T-cell (primary cell): Measurements from ENCODE around the gene TPI1. TPM values are rescaled to one million over a fixed set of nuclear protein-coding genes. Genes with fewer than 3 reads are reported as not detected.
"Not testable (repeated sequence)": the region's sequence is repeated elsewhere in the genome, so short reads cannot be mapped to it uniquely, and the experiment has no call there.

Experiments used
- ATAC-seq, 4 experiments: fragments of 200-7000 bp in 3 of 4; fragments of 150-1000 bp in 1 of 4; cut with Tn5 transposase; replicated peaks in 1 of 4; 1 replicate in 3 of 4; 2 replicates in 1 of 4; pipeline ENCODE4 v1.10.0; 2021; ENCODE audit warnings: moderate library complexity in 3 of 4, mild to moderate bottlenecking in 2 of 4, moderate number of reproducible peaks in 1 of 4
- CTCF ChIA-PET, 2 donors: fragments of 300-600 bp; sonication (Branson Sonifier 250); formaldehyde crosslinking; loops; one replicate each; lab custom pipeline; 2022; ENCODE audit warnings: antibody characterized with exemption in 2 of 2; lab: Charles Lee
- POLR2A ChIA-PET, 2 donors: fragments of 300-600 bp; sonication (Branson Sonifier 250); formaldehyde crosslinking; loops; one replicate each; lab custom pipeline; 2022; ENCODE audit warnings: antibody characterized with exemption in 2 of 2; lab: Charles Lee
- DNase-seq, 35 experiments: peaks; one replicate each; pipeline versions ENCODE4 v3.0.0 to v3.0.0-alpha.2; 2013 to 2023
- H3K27ac ChIP-seq: one replicate; pipeline ENCODE4 v1.5.1; 2013; ENCODE audit warnings: low read length
- H3K27me3 ChIP-seq, 2 experiments: replicated peaks in 1 of 2; 1 replicate in 1 of 2; 2 replicates in 1 of 2; pipeline versions ENCODE4 v1.6.1 to v1.7.0; 2013; ENCODE audit warnings: low read length in 1 of 2, mixed read lengths in 1 of 2; ENCODE audit not compliant: control insufficient read depth in 2 of 2, insufficient read depth in 2 of 2; ENCODE audit errors: extremely low read depth in 1 of 2
- H3K36me3 ChIP-seq, 2 donors: 1 replicate in 1 of 2; 2 replicates in 1 of 2; pipeline versions ENCODE4 v1.6.1 to v1.7.0; 2013; ENCODE audit warnings: low read length in 1 of 2; ENCODE audit not compliant: control insufficient read depth in 2 of 2, insufficient read depth in 1 of 2; ENCODE audit errors: extremely low read depth in 1 of 2
- H3K4me1 ChIP-seq, 2 experiments: 1 replicate in 1 of 2; 2 replicates in 1 of 2; pipeline versions ENCODE4 v1.6.1 to v1.7.0; 2013; ENCODE audit warnings: low read length in 2 of 2, mixed read lengths in 1 of 2; ENCODE audit not compliant: insufficient read depth in 2 of 2, control insufficient read depth in 1 of 2; ENCODE audit errors: extremely low read depth in 1 of 2
- H3K4me3 ChIP-seq, 2 donors: 1 replicate in 1 of 2; 2 replicates in 1 of 2; pipeline versions ENCODE4 v1.5.1 to v1.7.0; 2013; ENCODE audit warnings: mild to moderate bottlenecking in 2 of 2, low read length in 1 of 2, moderate library complexity in 1 of 2; ENCODE audit not compliant: control insufficient read depth in 1 of 2; ENCODE audit errors: extremely low read depth in 1 of 2
- H3K9me3 ChIP-seq: 2 replicates; pipeline ENCODE4 v1.7.0; 2013
- H3K27ac Mint-ChIP-seq, 2 donors: one replicate each; pipeline ENCODE4 v1.8.0; 2020 to 2021; ENCODE audit warnings: mild to moderate bottlenecking in 2 of 2, mixed read lengths in 2 of 2
- H3K27me3 Mint-ChIP-seq, 2 donors: one replicate each; pipeline ENCODE4 v1.8.0; 2021 to 2022; ENCODE audit warnings: mixed read lengths in 2 of 2
- H3K36me3 Mint-ChIP-seq: one replicate; pipeline ENCODE4 v1.8.0; 2021; ENCODE audit warnings: mixed read lengths
- H3K4me1 Mint-ChIP-seq, 3 donors: one replicate each; pipeline ENCODE4 v1.8.0; 2020 to 2022; ENCODE audit warnings: mixed read lengths in 3 of 3, mild to moderate bottlenecking in 1 of 3
- H3K4me3 Mint-ChIP-seq, 3 donors: one replicate each; pipeline ENCODE4 v1.8.0; 2020 to 2022; ENCODE audit warnings: mild to moderate bottlenecking in 3 of 3, mixed read lengths in 3 of 3, moderate library complexity in 3 of 3
- H3K9me3 Mint-ChIP-seq, 3 donors: one replicate each; pipeline ENCODE4 v1.8.0; 2020 to 2022; ENCODE audit warnings: mixed read lengths in 3 of 3
- WGBS: methylation state at CpG from one replicate; pipeline ENCODE4 v1.1.5; 2013; ENCODE audit warnings: missing lambda C conversion rate; ENCODE audit not compliant: insufficient coverage; 5-methylcytosine and 5-hydroxymethylcytosine counted together
- total RNA-seq, 35 experiments: library from RNA in 6 of 35; stranded (reverse) in 6 of 35; fragments of 120-200 nt in 1 of 35; gene quantifications; one replicate each; pipeline versions ENCODE4 v1.2.1 to v1.2.4 and lab custom pipeline; 2013 to 2026

TPI1 gene
- total RNA-seq, 5 donors from 2014 or later (not counting 1 experiment from before 2014, with no cell fraction given), result 132 to 208 (median 189) TPM

- CTCF ChIA-PET, H3K27me3 Mint-ChIP-seq, H3K4me3 Mint-ChIP-seq, H3K4me3 ChIP-seq, H3K36me3 Mint-ChIP-seq, H3K27me3 ChIP-seq, ATAC-seq, H3K9me3 ChIP-seq, H3K36me3 ChIP-seq, H3K27ac ChIP-seq, H3K27ac Mint-ChIP-seq, POLR2A ChIA-PET, H3K9me3 Mint-ChIP-seq, DNase-seq: not testable (repeated sequence)
- WGBS, result no CpG with 5 or more reads among the region's 7 CpGs
- H3K4me1 ChIP-seq, result peaks cover 3 to 16% of the 10 kb centered on the region in 2 experiments
- H3K4me1 Mint-ChIP-seq, result peaks cover 13 to 15% (median 13%) of the 10 kb centered on the region in 3 donors
Measured at GRCh38 chr12:6888794-6889193, 21.5 kb downstream of the TPI1 start.

GRCh38 chr12:6889775-6890573 is 22.6 kb downstream of the TPI1 start:
- WGBS, result 95% methylated on average over 14 of the region's 21 CpGs
- Mint-ChIP-seq H3K4me3 (peak overlapping the region; percentile 77 to 80 (median 80)), H3K27ac (peak overlapping the region; percentile 89 to 90), H3K4me1 (peaks cover 13 to 15% (median 13%) of the 10 kb centered on the region in 3 donors)
- DNase-seq, H3K9me3 Mint-ChIP-seq, H3K36me3 Mint-ChIP-seq, H3K27me3 Mint-ChIP-seq, H3K27me3 ChIP-seq, ATAC-seq, CTCF ChIA-PET, H3K9me3 ChIP-seq, H3K4me3 ChIP-seq, H3K36me3 ChIP-seq: not testable (repeated sequence)
- H3K4me1 ChIP-seq, result peaks cover 3 to 16% of the 10 kb centered on the region in 2 experiments
- POLR2A ChIA-PET, result interaction anchor here in 1 of 2 donors (0.6 kb wide), 2 partner anchors 262 to 1046 kb away, joined by 6 to 7 read pairs; no protein-coding TSS in a partner anchor
- peak overlapping the region; percentile 78 for H3K27ac ChIP-seq

GRCh38 chr12:6890789-6891645 is 23.7 kb downstream of the TPI1 start:
- DNase-seq (peak; percentile 94 to 100 (median 98)), ATAC-seq (peak; percentile 93 to 98 (median 96))
- peaks cover 3 to 16% of the 10 kb centered on the region in 2 experiments for H3K4me1 ChIP-seq
- H3K4me3 ChIP-seq, result peak overlapping the region; percentile 56 to 71
- ChIA-PET CTCF (interaction anchor here (0.5 to 1.7 kb wide), 13 partner anchors 9 to 757 kb away, joined by 3 to 43 read pairs (median 4); partner anchors contain the start of genes C12orf57 (in 1 of the 2), CDCA3 (in 1 of the 2), LRRC23 (in 1 of the 2) and RNU7-1 (in 1 of the 2)), POLR2A (interaction anchor here (0.7 to 1.0 kb wide), 3 partner anchors 22 to 1045 kb away, joined by 3 to 6 read pairs (median 5); partner anchors contain the start of gene SLC2A3 (in 1 of the 2))
- no peaks in the 10 kb centered on the region for H3K27me3 Mint-ChIP-seq
- H3K27me3 ChIP-seq, result no peaks in the 10 kb centered on the region
- no peaks in the 10 kb centered on the region for H3K9me3 ChIP-seq
- peak overlapping the region; percentile 89 to 90 for H3K27ac Mint-ChIP-seq
- H3K36me3 Mint-ChIP-seq, result no peaks in the 10 kb centered on the region
- WGBS, result under 1% methylated on average over 56 of the region's 68 CpGs
- peaks cover 13 to 15% (median 13%) of the 10 kb centered on the region in 3 donors for H3K4me1 Mint-ChIP-seq
- H3K36me3 ChIP-seq, result no peaks in the 10 kb centered on the region
- peak overlapping the region; percentile 90 for H3K27ac ChIP-seq
- H3K9me3 Mint-ChIP-seq, result no peaks in the 10 kb centered on the region
- H3K4me3 Mint-ChIP-seq, result peak overlapping the region; percentile 77 to 80 (median 80)

- H3K27me3 Mint-ChIP-seq, result no peaks in the 10 kb centered on the region
- peak overlapping the region; percentile 56 to 71 for H3K4me3 ChIP-seq
- H3K27ac ChIP-seq, result peak overlapping the region; percentile 90
- H3K4me3 Mint-ChIP-seq, result peak overlapping the region; percentile 77 to 80 (median 80)
- no peaks in the 10 kb centered on the region for H3K9me3 Mint-ChIP-seq
- H3K27me3 ChIP-seq, result no peaks in the 10 kb centered on the region
- H3K4me1 ChIP-seq, result peaks cover 3 to 16% of the 10 kb centered on the region in 2 experiments
- CTCF ChIA-PET, result interaction anchor here (0.8 to 1.7 kb wide), 13 partner anchors 10 to 52 kb away, joined by 3 to 43 read pairs (median 4); partner anchors contain the start of genes C12orf57 (in 1 of the 2), CDCA3 (in 1 of the 2), LRRC23 (in 1 of the 2) and RNU7-1 (in 1 of the 2)
- H3K36me3 Mint-ChIP-seq, result no peaks in the 10 kb centered on the region
- H3K9me3 ChIP-seq, result no peaks in the 10 kb centered on the region
- POLR2A ChIA-PET, result interaction anchor here (0.6 to 1.0 kb wide), 3 partner anchors 22 to 1045 kb away, joined by 3 to 6 read pairs (median 5); partner anchors contain the start of gene SLC2A3 (in 1 of the 2)
- H3K36me3 ChIP-seq, result no peaks in the 10 kb centered on the region
- DNase-seq (no peak), ATAC-seq (peak in 1 of 4 experiments; percentile 1)
- no CpG with 5 or more reads among the region's 5 CpGs for WGBS
- H3K4me1 Mint-ChIP-seq, result peaks cover 13 to 15% (median 13%) of the 10 kb centered on the region in 3 donors
- H3K27ac Mint-ChIP-seq, result peak overlapping the region; percentile 89
Measured at GRCh38 chr12:6891646-6892001, 24.3 kb downstream of the TPI1 start.

GRCh38 chr12:6892683-6893082 is 25.4 kb downstream of the TPI1 start:
- H3K27me3 ChIP-seq, H3K36me3 Mint-ChIP-seq, H3K9me3 ChIP-seq, H3K36me3 ChIP-seq, POLR2A ChIA-PET, H3K9me3 Mint-ChIP-seq, H3K4me3 ChIP-seq, H3K27ac ChIP-seq, ATAC-seq, H3K27me3 Mint-ChIP-seq, DNase-seq: not testable (repeated sequence)
- H3K4me1 Mint-ChIP-seq, result peaks cover 13 to 15% (median 13%) of the 10 kb centered on the region in 3 donors
- H3K4me3 Mint-ChIP-seq, result peak overlapping the region in 2 of 3 donors; percentile 0 to 80
- CTCF ChIA-PET, result interaction anchor here in 1 of 2 donors (1.0 kb wide), 1 partner anchor 15 kb away, joined by 3 read pairs; no protein-coding TSS in a partner anchor
- H3K4me1 ChIP-seq, result peaks cover 3 to 16% of the 10 kb centered on the region in 2 experiments
- peak overlapping the region in 1 of 2 donors; percentile 39 for H3K27ac Mint-ChIP-seq
- 100% methylated on average over 3 of the region's 3 CpGs for WGBS
